Measurements from ENCODE around the gene LRRC40. TPM values are rescaled to one million over a fixed set of nuclear protein-coding genes. Genes with fewer than 3 reads are reported as not detected.

Gene LRRC40
- polyA plus RNA-seq, 1 donor (not counting 4 experiments of a cell fraction or from before 2014, with no cell fraction given): 28.5 TPM

DNA sequence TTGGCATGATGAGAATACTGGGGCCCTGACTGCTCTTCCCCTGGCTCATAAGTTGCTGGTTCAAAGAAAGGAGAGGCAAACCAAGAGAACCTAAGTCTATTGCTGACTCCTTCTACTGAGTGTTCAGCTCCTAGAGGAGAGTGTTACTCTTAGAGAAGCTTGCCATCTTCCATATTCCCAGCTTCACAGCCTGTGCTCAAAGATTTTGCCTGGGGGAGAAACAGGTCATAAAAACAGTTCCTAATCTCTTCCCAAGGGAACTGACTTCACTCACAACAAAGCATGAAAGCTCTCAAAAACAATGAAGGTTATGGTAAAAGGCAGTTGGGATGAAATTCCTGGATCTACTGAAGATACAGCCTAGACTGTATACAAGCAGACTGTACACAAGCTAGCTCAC lies 37.1 kb downstream of the LRRC40 start:
- no peak for TF ChIP-seq EZH2 (IDR thresholded peaks at IDR 0.05; ENCODE audit: low read length)
- no peak for TF ChIP-seq CTCF (optimal IDR thresholded peaks at IDR 0.05 in 1 of 3, IDR thresholded peaks at IDR 0.05 in 1 of 3, conservative IDR thresholded peaks at IDR 0.05 in 1 of 3; ENCODE audit: extremely low read depth in 1 of 3, insufficient read depth in 2 of 3, low read length in 3 of 3)
- H2AFZ ChIP-seq (ENCODE audit: control insufficient read depth, low read length): no peak overlapping the region
- no peak for DNase-seq (ENCODE audit: low read depth, low spot score)
- H3K9me1 ChIP-seq (ENCODE audit: control insufficient read depth, extremely low read depth, insufficient read depth, low read length): no peaks in the 10 kb centered on the region
- no peak overlapping the region for H3K9ac ChIP-seq (ENCODE audit: control insufficient read depth, extremely low read depth, insufficient read depth, low read length)
- H3K79me2 ChIP-seq (ENCODE audit: control insufficient read depth, insufficient read depth, low read length): no peaks in the 10 kb centered on the region
- no peaks in the 10 kb centered on the region for H3K27me3 ChIP-seq (ENCODE audit: control insufficient read depth, extremely low read depth, insufficient read depth, low read length)
- H3K9me3 ChIP-seq (ENCODE audit: control insufficient read depth, low read depth, low read length): no peaks in the 10 kb centered on the region
- H3K4me3 ChIP-seq (ENCODE audit: control insufficient read depth in 2 of 3, extremely low read depth in 1 of 3, insufficient read depth in 2 of 3, low read depth in 1 of 3, low read length in 3 of 3): no peak overlapping the region
- no peak overlapping the region for H3K27ac ChIP-seq (ENCODE audit: control insufficient read depth, insufficient read depth, low read length)
- no peaks in the 10 kb centered on the region for H3K4me1 ChIP-seq (ENCODE audit: control insufficient read depth, extremely low read depth, insufficient read depth, low read length)
- FAIRE-seq: no peak
- no peak overlapping the region for H3K4me2 ChIP-seq (ENCODE audit: control insufficient read depth, extremely low read depth, insufficient read depth, low read depth, low read length)
- dilution Hi-C loops (cut with MboI; ENCODE audit: extremely low pct_ligation_motif_present, low sequenced_read_pairs): no loop called here
- no peaks in the 10 kb centered on the region for H4K20me1 ChIP-seq (ENCODE audit: control insufficient read depth, extremely low read depth, insufficient read depth, low read length)
- no peaks in the 10 kb centered on the region for H3K36me3 ChIP-seq (ENCODE audit: control insufficient read depth in 2 of 2, extremely low read depth in 1 of 2, insufficient read depth in 2 of 2, low read length in 2 of 2)

GRCh38 chr1:70164350-70164749 lies 41.0 kb downstream of the LRRC40 start:
- H3K36me3 ChIP-seq (ENCODE audit: control insufficient read depth in 2 of 2, extremely low read depth in 1 of 2, insufficient read depth in 2 of 2, low read length in 2 of 2): no peaks in the 10 kb centered on the region
- H3K4me1 ChIP-seq (ENCODE audit: control insufficient read depth, extremely low read depth, insufficient read depth, low read length): no peaks in the 10 kb centered on the region

More at GRCh38 chr1:70164350-70164749, 41.0 kb downstream of the LRRC40 start:
- no peak overlapping the region for H3K4me2 ChIP-seq (ENCODE audit: control insufficient read depth, extremely low read depth, insufficient read depth, low read depth, low read length)
- H3K9me1 ChIP-seq (ENCODE audit: control insufficient read depth, extremely low read depth, insufficient read depth, low read length): no peaks in the 10 kb centered on the region
- no peak for TF ChIP-seq EZH2 (IDR thresholded peaks at IDR 0.05; ENCODE audit: low read length)
- TF ChIP-seq CTCF (optimal IDR thresholded peaks at IDR 0.05 in 1 of 3, IDR thresholded peaks at IDR 0.05 in 1 of 3, conservative IDR thresholded peaks at IDR 0.05 in 1 of 3; ENCODE audit: extremely low read depth in 1 of 3, insufficient read depth in 2 of 3, low read length in 3 of 3): no peak
- no peaks in the 10 kb centered on the region for H3K9me3 ChIP-seq (ENCODE audit: control insufficient read depth, low read depth, low read length)
- no peaks in the 10 kb centered on the region for H3K27me3 ChIP-seq (ENCODE audit: control insufficient read depth, extremely low read depth, insufficient read depth, low read length)
- dilution Hi-C loops (cut with MboI; ENCODE audit: extremely low pct_ligation_motif_present, low sequenced_read_pairs): no loop called here
- DNase-seq (ENCODE audit: low read depth, low spot score) (no peak), FAIRE-seq (no peak)
- no peaks in the 10 kb centered on the region for H4K20me1 ChIP-seq (ENCODE audit: control insufficient read depth, extremely low read depth, insufficient read depth, low read length)
- H3K79me2 ChIP-seq (ENCODE audit: control insufficient read depth, insufficient read depth, low read length): no peaks in the 10 kb centered on the region
- no peak overlapping the region for H2AFZ ChIP-seq (ENCODE audit: control insufficient read depth, low read length)
- no peak overlapping the region for H3K9ac ChIP-seq (ENCODE audit: control insufficient read depth, extremely low read depth, insufficient read depth, low read length)
- no peak overlapping the region for H3K27ac ChIP-seq (ENCODE audit: control insufficient read depth, insufficient read depth, low read length)
- H3K4me3 ChIP-seq (ENCODE audit: control insufficient read depth in 2 of 3, extremely low read depth in 1 of 3, insufficient read depth in 2 of 3, low read depth in 1 of 3, low read length in 3 of 3): no peak overlapping the region
